Measurements from ENCODE around the gene TFF1.

Gene TFF1

DNA sequence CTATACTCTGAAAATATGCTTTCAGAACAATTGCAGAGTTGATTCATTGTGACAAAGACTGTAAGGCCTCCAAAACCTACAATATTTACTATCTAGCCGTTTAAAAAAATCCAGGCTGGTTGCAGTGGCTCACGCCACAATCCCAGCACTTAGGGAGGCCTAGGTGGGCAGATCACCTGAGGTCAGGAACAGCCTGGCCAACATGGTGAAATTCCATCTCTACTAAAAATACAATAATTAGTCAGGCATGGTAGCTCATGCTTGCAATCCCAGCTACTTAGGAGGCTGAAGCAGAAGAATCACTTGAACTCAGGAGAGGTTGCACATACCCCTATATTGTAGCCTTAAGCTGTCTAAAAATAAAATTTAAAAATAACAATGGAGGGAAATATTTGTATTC lies 10.3 kb downstream of the TFF1 start:
- Histone ChIP-seq H2AFZ (ENCODE audit: low read length) (no peak overlapping the region), H3K27me3 (replicated peaks; ENCODE audit: insufficient read depth, low read length) (peaks cover 100% of the 10 kb centered on the region), H3K9me2 (replicated peaks; ENCODE audit: insufficient read depth, low read length) (no peaks in the 10 kb centered on the region), H4K20me1 (ENCODE audit: insufficient read depth, low read length) (no peaks in the 10 kb centered on the region), H3K9me3 (replicated peaks; ENCODE audit: insufficient read depth, low read length) (no peaks in the 10 kb centered on the region), H3F3A (ENCODE audit: insufficient read depth, low read length) (no peaks in the 10 kb centered on the region), H3K9ac (ENCODE audit: low read length) (no peak overlapping the region), H3K36me3 (replicated peaks; ENCODE audit: insufficient read depth, low read length) (no peaks in the 10 kb centered on the region), H3K4me1 (ENCODE audit: low read length) (no peaks in the 10 kb centered on the region), H3K79me2 (ENCODE audit: low read length) (no peaks in the 10 kb centered on the region), H3K4me2 (ENCODE audit: low read depth, low read length) (no peak overlapping the region), H3K4me3 (ENCODE audit: low read length) (no peak overlapping the region), H3K27ac (ENCODE audit: low read length) (no peak overlapping the region)
- no peak for DNase-seq
- TF ChIP-seq, protein P1, sequence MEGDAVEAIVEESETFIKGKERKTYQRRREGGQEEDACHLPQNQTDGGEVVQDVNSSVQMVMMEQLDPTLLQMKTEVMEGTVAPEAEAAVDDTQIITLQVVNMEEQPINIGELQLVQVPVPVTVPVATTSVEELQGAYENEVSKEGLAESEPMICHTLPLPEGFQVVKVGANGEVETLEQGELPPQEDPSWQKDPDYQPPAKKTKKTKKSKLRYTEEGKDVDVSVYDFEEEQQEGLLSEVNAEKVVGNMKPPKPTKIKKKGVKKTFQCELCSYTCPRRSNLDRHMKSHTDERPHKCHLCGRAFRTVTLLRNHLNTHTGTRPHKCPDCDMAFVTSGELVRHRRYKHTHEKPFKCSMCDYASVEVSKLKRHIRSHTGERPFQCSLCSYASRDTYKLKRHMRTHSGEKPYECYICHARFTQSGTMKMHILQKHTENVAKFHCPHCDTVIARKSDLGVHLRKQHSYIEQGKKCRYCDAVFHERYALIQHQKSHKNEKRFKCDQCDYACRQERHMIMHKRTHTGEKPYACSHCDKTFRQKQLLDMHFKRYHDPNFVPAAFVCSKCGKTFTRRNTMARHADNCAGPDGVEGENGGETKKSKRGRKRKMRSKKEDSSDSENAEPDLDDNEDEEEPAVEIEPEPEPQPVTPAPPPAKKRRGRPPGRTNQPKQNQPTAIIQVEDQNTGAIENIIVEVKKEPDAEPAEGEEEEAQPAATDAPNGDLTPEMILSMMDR (IDR thresholded peaks at IDR 0.05; ENCODE audit: low read length), result no peak
- TF ChIP-seq EZH2 (optimal IDR thresholded peaks at IDR 0.05; ENCODE audit: low read depth, low read length) (no peak), EZH2phosphoT487 (IDR thresholded peaks at IDR 0.05; ENCODE audit: low read length) (no peak)

GRCh38 chr21:42353623-42354022 lies 12.7 kb downstream of the TFF1 start:
- peaks cover 100% of the 10 kb centered on the region for H3K27me3 ChIP-seq (replicated peaks; ENCODE audit: insufficient read depth, low read length)
- no peak for TF ChIP-seq EZH2 (optimal IDR thresholded peaks at IDR 0.05; ENCODE audit: low read depth, low read length)
- no peak for TF ChIP-seq EZH2phosphoT487 (IDR thresholded peaks at IDR 0.05; ENCODE audit: low read length)
- TF ChIP-seq, protein P1 (IDR thresholded peaks at IDR 0.05; ENCODE audit: low read length), result no peak
- no peak overlapping the region for H3K4me2 ChIP-seq (ENCODE audit: low read depth, low read length)
- no peaks in the 10 kb centered on the region for H3K9me3 ChIP-seq (replicated peaks; ENCODE audit: insufficient read depth, low read length)
- H2AFZ ChIP-seq (ENCODE audit: low read length), result no peak overlapping the region
- no peak for DNase-seq
- no peaks in the 10 kb centered on the region for H3K79me2 ChIP-seq (ENCODE audit: low read length)
- no peaks in the 10 kb centered on the region for H3K9me2 ChIP-seq (replicated peaks; ENCODE audit: insufficient read depth, low read length)
- no peak overlapping the region for H3K9ac ChIP-seq (ENCODE audit: low read length)
- H3F3A ChIP-seq (ENCODE audit: insufficient read depth, low read length), result no peaks in the 10 kb centered on the region
- H3K36me3 ChIP-seq (replicated peaks; ENCODE audit: insufficient read depth, low read length), result no peaks in the 10 kb centered on the region
- H4K20me1 ChIP-seq (ENCODE audit: insufficient read depth, low read length), result no peaks in the 10 kb centered on the region
- no peak overlapping the region for H3K4me3 ChIP-seq (ENCODE audit: low read length)
- no peaks in the 10 kb centered on the region for H3K4me1 ChIP-seq (ENCODE audit: low read length)
- no peak overlapping the region for H3K27ac ChIP-seq (ENCODE audit: low read length)

GRCh38 chr21:42352441-42353095 lies 13.8 kb downstream of the TFF1 start:
- Histone ChIP-seq H3K4me1 (ENCODE audit: low read length) (no peaks in the 10 kb centered on the region), H3K79me2 (ENCODE audit: low read length) (no peaks in the 10 kb centered on the region), H3K9me2 (replicated peaks; ENCODE audit: insufficient read depth, low read length) (no peaks in the 10 kb centered on the region), H3K27me3 (replicated peaks; ENCODE audit: insufficient read depth, low read length) (peaks cover 100% of the 10 kb centered on the region), H3K4me3 (ENCODE audit: low read length) (no peak overlapping the region), H3K36me3 (replicated peaks; ENCODE audit: insufficient read depth, low read length) (no peaks in the 10 kb centered on the region), H3K27ac (ENCODE audit: low read length) (no peak overlapping the region), H2AFZ (ENCODE audit: low read length) (no peak overlapping the region), H4K20me1 (ENCODE audit: insufficient read depth, low read length) (no peaks in the 10 kb centered on the region), H3F3A (ENCODE audit: insufficient read depth, low read length) (no peaks in the 10 kb centered on the region), H3K4me2 (ENCODE audit: low read depth, low read length) (no peak overlapping the region), H3K9me3 (replicated peaks; ENCODE audit: insufficient read depth, low read length) (no peaks in the 10 kb centered on the region), H3K9ac (ENCODE audit: low read length) (no peak overlapping the region)
- TF ChIP-seq, protein P1 (IDR thresholded peaks at IDR 0.05; ENCODE audit: low read length), result no peak
- TF ChIP-seq EZH2 (optimal IDR thresholded peaks at IDR 0.05; ENCODE audit: low read depth, low read length) (no peak), EZH2phosphoT487 (IDR thresholded peaks at IDR 0.05; ENCODE audit: low read length) (no peak)
- no peak for DNase-seq
